Adrenal gland (tissue), 12 donors: ENCODE data around the gene DENND4A. TPM values are rescaled to one million over a fixed set of nuclear protein-coding genes. Genes with fewer than 3 reads are reported as not detected.

ENCODE experiments used
- DNase-seq, 7 donors: peaks; one replicate each; pipeline ENCODE4 v3.0.0-alpha.2; 2019 to 2020
- H3K27ac ChIP-seq, 5 donors: fragments of 200-600 bp; sonication (generic) in 4 of 5; 1 replicate in 3 of 5; 2 replicates in 2 of 5; pipeline versions ENCODE4 v1.5.1 to v1.8.0; 2016 to 2020; ENCODE audit warnings: mild to moderate bottlenecking in 1 of 5
- H3K27me3 ChIP-seq: fragments of 200-600 bp; 2 replicates; pipeline ENCODE4 v1.8.0; 2021
- H3K36me3 ChIP-seq, 2 donors: fragments of 200-600 bp; replicated peaks in 1 of 2; 1 replicate in 1 of 2; 2 replicates in 1 of 2; pipeline versions ENCODE4 v1.5.1 to v1.8.0; 2018 to 2022
- H3K4me1 ChIP-seq, 2 donors: fragments of 200-600 bp; replicated peaks in 1 of 2; 1 replicate in 1 of 2; 2 replicates in 1 of 2; pipeline versions ENCODE4 v1.5.1 to v1.8.0; 2018 to 2021
- H3K4me3 ChIP-seq, 4 donors: fragments of 200-600 bp; sonication (generic) in 3 of 4; one replicate each; pipeline ENCODE4 v1.5.1; 2016 to 2018
- H3K9me3 ChIP-seq, 3 donors: fragments of 200-600 bp; sonication (generic) in 1 of 3; replicated peaks in 1 of 3; 1 replicate in 2 of 3; 2 replicates in 1 of 3; pipeline versions ENCODE4 v1.5.1 to v1.8.0; 2016 to 2021
- CTCF ChIP-seq, 6 experiments: fragments of 450-650 bp in 4 of 6; fragments of 200-600 bp in 2 of 6; sonication (generic) in 1 of 6; IDR thresholded peaks; 1 replicate in 5 of 6; 2 replicates in 1 of 6; pipeline versions ENCODE4 v1.5.1 to v1.8.0; 2016 to 2021; ENCODE audit warnings: antibody characterized with exemption in 6 of 6, mild to moderate bottlenecking in 2 of 6, moderate library complexity in 1 of 6
- POLR2A ChIP-seq, 2 donors: fragments of 450-650 bp; IDR thresholded peaks; one replicate each; pipeline ENCODE4 v1.6.1; 2017; ENCODE audit warnings: antibody characterized with exemption in 2 of 2, mild to moderate bottlenecking in 2 of 2, moderate library complexity in 1 of 2
- WGBS, 4 donors: extraction: QIAGEN DNeasy Blood & Tissue Kit in 2 of 4; methylation state at CpG; one replicate each; pipeline versions ENCODE4 v1.1.5 to v1.1.7; 2013 to 2017; 5-methylcytosine and 5-hydroxymethylcytosine counted together
- intact Hi-C, 2 donors: fragments of 100-400 bp; cut with DNase I; formaldehyde crosslinking; loops; one replicate each; pipeline versions ENCODE4 v1.14.1 to v1.15.0; 2022 to 2023
- polyA plus RNA-seq, 3 donors: library from polyadenylated mRNA; stranded (reverse); fragments of 200-250 nt in 2 of 3; fragments of 350-450 nt in 1 of 3; fragmentation: Illumina TruSeq in 1 of 3; extraction: RNeasy Lipid Tissue Mini Kit (QIAGEN cat#74804) in 1 of 3; gene quantifications; one replicate each; pipeline ENCODE4 v1.2.3, GENCODE V29; 2013 to 2014
- total RNA-seq, 9 donors: library from RNA; depleted of rRNA in 4 of 9; stranded (reverse); fragments of >200 nt in 4 of 9; fragments of 120-200 nt in 1 of 9; fragmentation: NEBNext Ultra II Directional in 1 of 9; extraction: Animal tissue kit (Norgen Biotek cat#: 25700) in 1 of 9; gene quantifications; one replicate each; pipeline versions ENCODE4 v1.1.0 to v1.2.4, GENCODE V29; 2013 to 2023
- donor health status: healthy with polysubstance abuse.
- donor health status: Bipolar disorder and iron deficiency.
- donor health status: DM: yes; HTN: yes; CAD: no.
- donor health status: DM: no; HTN: no; CAD: no.
- donor health status: DM: no; HTN: no; CAD: no.
- donor health status: DM: yes; HTN: yes; CAD: no.

DENND4A gene
- total and polyA plus RNA-seq, 12 donors = 12.9 to 51.8 (median 35.0) TPM

GRCh38 chr15:65751431-65751830 lies 40.7 kb downstream of the DENND4A start:
- WGBS, 4 donors = 75 to 91% (median 84%) methylated on average over 2 of the region's 2 CpGs
- Histone ChIP-seq H3K27me3 (no peaks in the 10 kb centered on the region), H3K27ac (no peak overlapping the region), H3K9me3 (no peaks in the 10 kb centered on the region), H3K4me1 (peaks cover 0 to 4% of the 10 kb centered on the region in 2 donors), H3K36me3 (no peaks in the 10 kb centered on the region), H3K4me3 (no peak overlapping the region)
- intact Hi-C loops = no loop called here
- TF ChIP-seq POLR2A (IDR thresholded peaks at IDR 0.05) = no peak
- TF ChIP-seq CTCF (IDR thresholded peaks at IDR 0.05) = no peak
- no peak for DNase-seq

GRCh38 chr15:65747265-65747664 lies 44.8 kb downstream of the DENND4A start:
- no peaks in the 10 kb centered on the region for H3K36me3 ChIP-seq
- no peaks in the 10 kb centered on the region for H3K27me3 ChIP-seq
- H3K27ac ChIP-seq = no peak overlapping the region
- DNase-seq = no peak
- no peaks in the 10 kb centered on the region for H3K9me3 ChIP-seq
- intact Hi-C loops = no loop called here
- no peak for TF ChIP-seq CTCF (IDR thresholded peaks at IDR 0.05)
- TF ChIP-seq POLR2A (IDR thresholded peaks at IDR 0.05) = no peak
- H3K4me1 ChIP-seq = peaks cover 0 to 3% of the 10 kb centered on the region in 2 donors
- H3K4me3 ChIP-seq = no peak overlapping the region

- Histone ChIP-seq H3K4me3 (no peak overlapping the region), H3K36me3 (peaks cover 0 to 4% of the 10 kb centered on the region in 2 donors), H3K27ac (no peak overlapping the region), H3K4me1 (peaks cover 0 to 3% of the 10 kb centered on the region in 2 donors), H3K27me3 (no peaks in the 10 kb centered on the region), H3K9me3 (no peaks in the 10 kb centered on the region)
- DNase-seq = no peak
- WGBS, 4 donors = 60 to 77% (median 69%) methylated on average over 1 of the region's 1 CpG
- no peak for TF ChIP-seq CTCF (IDR thresholded peaks at IDR 0.05)
- TF ChIP-seq POLR2A (IDR thresholded peaks at IDR 0.05) = no peak
- intact Hi-C loops = no loop called here
These were observed 48.3 kb downstream of the DENND4A start for GRCh38 chr15:65743637-65744252.

- no peak for TF ChIP-seq CTCF (IDR thresholded peaks at IDR 0.05)
- no peak for TF ChIP-seq POLR2A (IDR thresholded peaks at IDR 0.05)
- 86 to 94% (median 91%) methylated on average over 5 of the region's 5 CpGs for WGBS, 4 donors
- peaks cover 0 to 3% of the 10 kb centered on the region in 2 donors for H3K4me1 ChIP-seq
- H3K9me3 ChIP-seq = no peaks in the 10 kb centered on the region
- intact Hi-C loops = no loop called here
- no peak for DNase-seq
- H3K4me3 ChIP-seq = no peak overlapping the region
- peaks cover 0 to 20% of the 10 kb centered on the region in 2 donors for H3K36me3 ChIP-seq
- H3K27me3 ChIP-seq = no peaks in the 10 kb centered on the region
- H3K27ac ChIP-seq = no peak overlapping the region
These were observed 51.9 kb downstream of the DENND4A start for GRCh38 chr15:65740148-65740547.
